SHP77 (cell line): ENCODE data around the gene TSSC4.
"Not testable (repeated sequence)": the region's sequence is repeated elsewhere in the genome, so short reads cannot be mapped to it uniquely, and the experiment has no call there.

Experiments
- DNase-seq, 2 experiments: peaks; one replicate each; lab custom pipeline; 2025; lab: John Stamatoyannopoulos, UW

The TSSC4 gene

GRCh38 chr11:2400069-2400761 is at the start of gene TSSC4:
TSS of gene TSSC4 (plus strand) at chr11:2400750. CDS start at chr11:2402634, 1,884 bp downstream.
- peak; percentile 91 to 95 for DNase-seq

- DNase-seq = no peak
These were observed 48.8 kb upstream of the TSSC4 start for GRCh38 chr11:2351701-2352100.

GRCh38 chr11:2352420-2352819 is 48.1 kb upstream of the TSSC4 start:
- no peak for DNase-seq

- DNase-seq = no peak
These were observed 45.4 kb upstream of the TSSC4 start for GRCh38 chr11:2355000-2355644.

- DNase-seq = no peak
These were observed 43.3 kb upstream of the TSSC4 start for GRCh38 chr11:2357246-2357645.

- DNase-seq = not testable (repeated sequence)
These were observed 42.9 kb upstream of the TSSC4 start for GRCh38 chr11:2357651-2358050.

- DNase-seq = no peak
These were observed 41.7 kb upstream of the TSSC4 start for GRCh38 chr11:2358754-2359442.

GRCh38 chr11:2359557-2359956 is 41.0 kb upstream of the TSSC4 start:
- no peak for DNase-seq

- DNase-seq = no peak
These were observed 40.4 kb upstream of the TSSC4 start for GRCh38 chr11:2360081-2360642.

GRCh38 chr11:2361565-2361964 is 39.0 kb upstream of the TSSC4 start:
- DNase-seq = no peak

GRCh38 chr11:2362414-2362813 is 38.1 kb upstream of the TSSC4 start:
- no peak for DNase-seq

- no peak for DNase-seq
These were observed 37.4 kb upstream of the TSSC4 start for GRCh38 chr11:2363130-2363529.

GRCh38 chr11:2363577-2364370 is 36.8 kb upstream of the TSSC4 start:
- no peak for DNase-seq

GRCh38 chr11:2364386-2364785 is 36.2 kb upstream of the TSSC4 start:
- not testable (repeated sequence) for DNase-seq

- no peak for DNase-seq
These were observed 34.9 kb upstream of the TSSC4 start for GRCh38 chr11:2365571-2366210.

- DNase-seq = no peak
These were observed 34.3 kb upstream of the TSSC4 start for GRCh38 chr11:2366276-2366675.

GRCh38 chr11:2366733-2367132 is 33.8 kb upstream of the TSSC4 start:
- DNase-seq = no peak

GRCh38 chr11:2367266-2368160 is 33.0 kb upstream of the TSSC4 start:
- no peak for DNase-seq

- DNase-seq = no peak
These were observed 32.2 kb upstream of the TSSC4 start for GRCh38 chr11:2368178-2368850.

- DNase-seq = no peak
These were observed 31.7 kb upstream of the TSSC4 start for GRCh38 chr11:2368851-2369180.
